SK-N-SH (cell line): ENCODE results near the gene LRRC32. TPM values are rescaled to one million over a fixed set of nuclear protein-coding genes. Genes with fewer than 3 reads are reported as not detected.

ENCODE experiments used
- CTCF ChIA-PET: fragments of 300-600, 350-600 bp; formaldehyde crosslinking; extraction: SDS; loops from one replicate; lab custom pipeline; 2021; lab: Yijun Ruan, JAX
- POLR2A ChIA-PET: fragments of 350-600 bp; sonication (Branson Sonifier 250); formaldehyde crosslinking; extraction: SDS; loops from one replicate; lab custom pipeline; 2020; ENCODE audit warnings: antibody characterized with exemption, inconsistent platforms; lab: Yijun Ruan, JAX
- DNase-seq: peaks from one replicate; pipeline ENCODE4 v3.0.0; 2012
- H2AFZ ChIP-seq: fragments of 200-600 bp; sonication (generic); 2 replicates; pipeline ENCODE4 v1.8.1; 2016; ENCODE audit warnings: antibody characterized with exemption, mild to moderate bottlenecking, low read depth
- H3F3A ChIP-seq: fragments of 200-600 bp; sonication (generic); replicated peaks from 2 replicates; pipeline ENCODE3; 2016; ENCODE audit warnings: antibody characterized with exemption, mild to moderate bottlenecking; ENCODE audit not compliant: insufficient read depth
- H3K27ac ChIP-seq, 2 experiments: fragments of 200-500 bp in 1 of 2; fragments of 200-600 bp in 1 of 2; sonication (Bioruptor generic) in 1 of 2; sonication (generic), shearing (Covaris generic) in 1 of 2; 2 replicates each; pipeline versions ENCODE4 v1.5.1 to v1.6.1; 2014 to 2016; ENCODE audit warnings: low read depth in 2 of 2, inconsistent platforms in 1 of 2, low read length in 1 of 2, mild to moderate bottlenecking in 1 of 2, mixed read lengths in 1 of 2
- H3K27me3 ChIP-seq: fragments of 200-600 bp; sonication (generic), shearing (Covaris generic); 2 replicates; pipeline ENCODE4 v1.6.1; 2016; ENCODE audit warnings: mixed run types; ENCODE audit not compliant: insufficient read depth
- H3K36me3 ChIP-seq, 2 experiments: fragments of 200-500 bp in 1 of 2; fragments of 200-600 bp in 1 of 2; sonication (Bioruptor generic) in 1 of 2; sonication (generic) in 1 of 2; replicated peaks in 1 of 2; 2 replicates each; pipeline versions ENCODE3 to v1.5.1; 2014 to 2016; ENCODE audit warnings: low read length in 1 of 2, mild to moderate bottlenecking in 1 of 2; ENCODE audit not compliant: insufficient read depth in 2 of 2, control insufficient read depth in 1 of 2
- H3K4me1 ChIP-seq, 2 experiments: fragments of 200-500 bp in 1 of 2; fragments of 200-600 bp in 1 of 2; sonication (Bioruptor generic) in 1 of 2; sonication (generic), shearing (Covaris generic) in 1 of 2; 2 replicates each; pipeline versions ENCODE4 v1.5.1 to v1.6.1; 2014 to 2016; ENCODE audit warnings: low read depth in 1 of 2, low read length in 1 of 2, mixed run types in 1 of 2; ENCODE audit not compliant: insufficient read depth in 2 of 2, control insufficient read depth in 1 of 2
- H3K4me2 ChIP-seq: fragments of 200-600 bp; sonication (generic), shearing (Covaris generic); 2 replicates; pipeline ENCODE4 v1.6.1; 2017; ENCODE audit warnings: mixed run types
- H3K4me3 ChIP-seq, 2 experiments: fragments of 200-500 bp in 1 of 2; fragments of 200-600 bp in 1 of 2; sonication (Bioruptor generic) in 1 of 2; sonication (generic), shearing (Covaris generic) in 1 of 2; 2 replicates each; pipeline versions ENCODE4 v1.5.1 to v1.8.1; 2014 to 2016; ENCODE audit warnings: low read depth in 2 of 2, inconsistent platforms in 1 of 2, low read length in 1 of 2, mild to moderate bottlenecking in 1 of 2, mixed read lengths in 1 of 2, moderate library complexity in 1 of 2
- H3K79me2 ChIP-seq: fragments of 200-600 bp; sonication (generic); 2 replicates; pipeline ENCODE4 v1.8.1; 2017; ENCODE audit warnings: mild to moderate bottlenecking; ENCODE audit not compliant: insufficient read depth
- H3K9ac ChIP-seq: fragments of 200-600 bp; sonication (generic); 2 replicates; pipeline ENCODE4 v1.6.1; 2017; ENCODE audit warnings: mixed run types
- H3K9me2 ChIP-seq: fragments of 200-600 bp; sonication (generic); 2 replicates; pipeline ENCODE4 v1.6.1; 2017; ENCODE audit warnings: mixed run types
- H3K9me3 ChIP-seq: fragments of 200-600 bp; sonication (generic); 2 replicates; pipeline ENCODE4 v1.6.1; 2017; ENCODE audit warnings: mixed run types, mild to moderate bottlenecking, moderate library complexity
- H4K20me1 ChIP-seq: fragments of 200-600 bp; sonication (generic); 2 replicates; pipeline ENCODE4 v1.6.1; 2017; ENCODE audit warnings: mild to moderate bottlenecking, mixed run types; ENCODE audit not compliant: insufficient read depth
- ELF1 ChIP-seq: IDR thresholded peaks from 2 replicates; pipeline ENCODE4 v1.4.0; 2012
- FOSL2 ChIP-seq: IDR thresholded peaks from 2 replicates; pipeline ENCODE4 v1.4.0; 2012; ENCODE audit warnings: low read depth, mild to moderate bottlenecking, moderate library complexity, borderline replicate concordance
- FOXJ3 ChIP-seq: sonication (generic); formaldehyde crosslinking; IDR thresholded peaks from 2 replicates; pipeline ENCODE4 v1.5.1; 2020; ENCODE audit warnings: mild to moderate bottlenecking, missing genetic modification reagents
- FOXM1 ChIP-seq: IDR thresholded peaks from 2 replicates; pipeline ENCODE4 v1.4.0; 2012; ENCODE audit warnings: low read depth, mild to moderate bottlenecking
- GABPA ChIP-seq: IDR thresholded peaks from 2 replicates; pipeline ENCODE4 v1.4.0; 2012; ENCODE audit warnings: low read depth, mild to moderate bottlenecking
- JUND ChIP-seq: IDR thresholded peaks from 2 replicates; pipeline ENCODE4 v1.4.0; 2012
- MAX ChIP-seq: IDR thresholded peaks from 2 replicates; pipeline ENCODE4 v1.4.0; 2012; ENCODE audit warnings: low read depth
- MXI1 ChIP-seq: IDR thresholded peaks from 2 replicates; pipeline ENCODE4 v1.6.1; 2012; ENCODE audit warnings: mild to moderate bottlenecking, low read depth, low read length, improper control_type of control experiment
- NFIC ChIP-seq: IDR thresholded peaks from 2 replicates; pipeline ENCODE4 v1.4.0; 2012; ENCODE audit warnings: borderline replicate concordance
- RAD21 ChIP-seq: IDR thresholded peaks from 2 replicates; pipeline ENCODE4 v1.6.1; 2012; ENCODE audit warnings: mild to moderate bottlenecking, low read length
- RCOR1 ChIP-seq: fragments of 150-350 bp; IDR thresholded peaks from 2 replicates; pipeline ENCODE4 v1.6.1; 2017; ENCODE audit warnings: antibody characterized with exemption, low read length
- RXRA ChIP-seq: IDR thresholded peaks from 2 replicates; pipeline ENCODE4 v1.4.0; 2012; ENCODE audit warnings: low read depth, mild to moderate bottlenecking, borderline replicate concordance
- SIN3A ChIP-seq: IDR thresholded peaks from 2 replicates; pipeline ENCODE4 v1.6.1; 2012; ENCODE audit warnings: low read depth, mild to moderate bottlenecking, low read length, moderate library complexity, borderline replicate concordance
- SMC3 ChIP-seq: IDR thresholded peaks from 2 replicates; pipeline ENCODE4 v1.6.1; 2012; ENCODE audit warnings: low read depth, low read length, improper control_type of control experiment
- TEAD4 ChIP-seq: IDR thresholded peaks from 2 replicates; pipeline ENCODE4 v1.4.0; 2012; ENCODE audit warnings: mild to moderate bottlenecking, borderline replicate concordance; ENCODE audit not compliant: insufficient read depth
- USF1 ChIP-seq: IDR thresholded peaks from 2 replicates; pipeline ENCODE4 v1.4.0; 2012; ENCODE audit warnings: low read depth, borderline replicate concordance
- USF2 ChIP-seq: fragments of 150-350 bp; IDR thresholded peaks from 2 replicates; pipeline ENCODE4 v1.6.1; 2017; ENCODE audit warnings: antibody characterized with exemption, low read length, low read depth, borderline replicate concordance
- YY1 ChIP-seq: IDR thresholded peaks from 2 replicates; pipeline ENCODE4 v1.4.0; 2012; ENCODE audit warnings: low read depth, mild to moderate bottlenecking
- ZBTB33 ChIP-seq: IDR thresholded peaks from 2 replicates; pipeline ENCODE4 v1.4.0; 2012; ENCODE audit warnings: low read depth, borderline replicate concordance
- WGBS: methylation state at CpG from one replicate; pipeline ENCODE4 v1.1.6; 2017; ENCODE audit warnings: low lambda C conversion rate; 5-methylcytosine and 5-hydroxymethylcytosine counted together
- polyA plus RNA-seq, 3 experiments: library from polyadenylated mRNA; depleted of rRNA; stranded (reverse); fragments of >200 nt; gene quantifications; 2 replicates each; pipeline ENCODE4 v1.2.3, GENCODE V29; 2012
- TF ChIP-seq, protein P1 (sequence below): fragments of 200-600 bp; sonication (generic); IDR thresholded peaks from 2 replicates; pipeline ENCODE4 v1.6.1; 2017; ENCODE audit warnings: antibody characterized with exemption, mild to moderate bottlenecking, moderate library complexity

LRRC32 gene
- polyA plus RNA-seq, 1 of the 3 experiments (the other 2 are of a cell fraction): 0.43 TPM

GRCh38 chr11:76641905-76642304 lies 28.6 kb downstream of the LRRC32 start:
- H3K4me2 ChIP-seq: no peak overlapping the region
- ChIA-PET CTCF (no interaction called here), POLR2A (no interaction called here)
- 0 out of 2 replicates have a peak, but pooled peaks cover 3% of the 10 kb centered on the region for H3K9me3 ChIP-seq
- no peak overlapping the region for H3K4me3 ChIP-seq
- DNase-seq: no peak
- H3K36me3 ChIP-seq: no peaks in the 10 kb centered on the region
- no peak overlapping the region for H3K9ac ChIP-seq
- no peak overlapping the region for H2AFZ ChIP-seq
- 75% methylated on average over 4 of the region's 4 CpGs for WGBS
- H3F3A ChIP-seq: no peaks in the 10 kb centered on the region
- no peaks in the 10 kb centered on the region; a peak in 1 of 4 replicates for H3K4me1 ChIP-seq
- H4K20me1 ChIP-seq: no peaks in the 10 kb centered on the region
- H3K79me2 ChIP-seq: no peaks in the 10 kb centered on the region
- no peaks in the 10 kb centered on the region for H3K9me2 ChIP-seq
- no peak overlapping the region for H3K27ac ChIP-seq
- TF ChIP-seq USF1: no peak
- no peak for TF ChIP-seq FOXM1
- no peak for TF ChIP-seq RAD21
- TF ChIP-seq MXI1: no peak
- TF ChIP-seq MAX: no peak
- no peak for TF ChIP-seq ZBTB33
- TF ChIP-seq YY1: no peak
- TF ChIP-seq FOXJ3 (CRISPR knock-in tag): no peak
- no peak for TF ChIP-seq NFIC
- no peak for TF ChIP-seq SMC3
- no peak for TF ChIP-seq JUND
- TF ChIP-seq TEAD4: no peak
- no peak for TF ChIP-seq RXRA
- TF ChIP-seq USF2: no peak
- TF ChIP-seq SIN3A: no peak
- no peaks in the 10 kb centered on the region; the same call in 1 of the 2 replicates for H3K27me3 ChIP-seq

GRCh38 chr11:76640501-76640900 lies 30.0 kb downstream of the LRRC32 start:
- CTCF ChIA-PET: no interaction called here
- Histone ChIP-seq H3K9me2 (no peaks in the 10 kb centered on the region), H3K79me2 (no peaks in the 10 kb centered on the region), H3K9ac (no peak overlapping the region), H3K4me3 (no peak overlapping the region), H3K9me3 (no peaks in the 10 kb centered on the region), H3K4me1 (no peaks in the 10 kb centered on the region; a peak in 1 of 4 replicates), H4K20me1 (no peaks in the 10 kb centered on the region), H3K36me3 (no peaks in the 10 kb centered on the region), H3K4me2 (no peak overlapping the region), H3F3A (no peaks in the 10 kb centered on the region), H2AFZ (no peak overlapping the region), H3K27ac (no peak overlapping the region), H3K27me3 (no peaks in the 10 kb centered on the region; the same call in 1 of the 2 replicates)
- 50% methylated on average over 5 of the region's 5 CpGs for WGBS
- DNase-seq: no peak
- TF ChIP-seq SIN3A (no peak), MXI1 (no peak), TEAD4 (no peak), GABPA (no peak), ZBTB33 (no peak), FOSL2 (no peak), YY1 (no peak), NFIC (no peak), RCOR1 (no peak), RAD21 (no peak), SMC3 (no peak), ELF1 (no peak)
- TF ChIP-seq, protein P1, sequence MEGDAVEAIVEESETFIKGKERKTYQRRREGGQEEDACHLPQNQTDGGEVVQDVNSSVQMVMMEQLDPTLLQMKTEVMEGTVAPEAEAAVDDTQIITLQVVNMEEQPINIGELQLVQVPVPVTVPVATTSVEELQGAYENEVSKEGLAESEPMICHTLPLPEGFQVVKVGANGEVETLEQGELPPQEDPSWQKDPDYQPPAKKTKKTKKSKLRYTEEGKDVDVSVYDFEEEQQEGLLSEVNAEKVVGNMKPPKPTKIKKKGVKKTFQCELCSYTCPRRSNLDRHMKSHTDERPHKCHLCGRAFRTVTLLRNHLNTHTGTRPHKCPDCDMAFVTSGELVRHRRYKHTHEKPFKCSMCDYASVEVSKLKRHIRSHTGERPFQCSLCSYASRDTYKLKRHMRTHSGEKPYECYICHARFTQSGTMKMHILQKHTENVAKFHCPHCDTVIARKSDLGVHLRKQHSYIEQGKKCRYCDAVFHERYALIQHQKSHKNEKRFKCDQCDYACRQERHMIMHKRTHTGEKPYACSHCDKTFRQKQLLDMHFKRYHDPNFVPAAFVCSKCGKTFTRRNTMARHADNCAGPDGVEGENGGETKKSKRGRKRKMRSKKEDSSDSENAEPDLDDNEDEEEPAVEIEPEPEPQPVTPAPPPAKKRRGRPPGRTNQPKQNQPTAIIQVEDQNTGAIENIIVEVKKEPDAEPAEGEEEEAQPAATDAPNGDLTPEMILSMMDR: no peak
- POLR2A ChIA-PET: no interaction called here
